ENCODE results near the gene CHRM1. TPM values are rescaled to one million over a fixed set of nuclear protein-coding genes. Genes with fewer than 3 reads are reported as not detected.
A peak's percentile ranks its signal among the peaks of the same experiment; 100 is the strongest.

CHRM1 gene
- total RNA-seq, 2 experiments from 2014 or later: not detected

- peaks cover 11 to 14% of the 10 kb centered on the region in 2 experiments for H3K27me3 ChIP-seq (ENCODE audit: control insufficient read depth in 1 of 2, insufficient read depth in 2 of 2, low read length in 2 of 2)
- H3K36me3 Mint-ChIP-seq (ENCODE audit: low read depth): no peaks in the 10 kb centered on the region
- H3K4me3 Mint-ChIP-seq: no peak overlapping the region
- DNase-seq: no peak
- H3K27me3 Mint-ChIP-seq: peaks cover 47% of the 10 kb centered on the region
- H3K27ac ChIP-seq (ENCODE audit: low read depth in 1 of 2, low read length in 2 of 2): no peak overlapping the region
- no peaks in the 10 kb centered on the region for H3K36me3 ChIP-seq (ENCODE audit: insufficient read depth, low read length)
- H3K9me3 ChIP-seq (ENCODE audit: control insufficient read depth in 1 of 2, insufficient read depth in 1 of 2, low read length in 2 of 2): peaks cover 0 to 7% of the 10 kb centered on the region in 2 experiments
- intact Hi-C loops (cut with DNase I, micrococcal nuclease): no loop called here
- TF ChIP-seq CTCF (IDR thresholded peaks at IDR 0.05): no peak
- H3K9me3 Mint-ChIP-seq: no peaks in the 10 kb centered on the region
- peaks cover 8% of the 10 kb centered on the region for H3K4me1 ChIP-seq (ENCODE audit: insufficient read depth, low read length)
- H3K4me1 Mint-ChIP-seq (ENCODE audit: low read depth): peaks cover 7% of the 10 kb centered on the region
- H3K4me3 ChIP-seq (ENCODE audit: low read length): no peak overlapping the region
- ChIA-PET CTCF (no interaction called here), POLR2A (no interaction called here)
- no peak for ATAC-seq (ENCODE audit: poor library complexity)
- H3K27ac Mint-ChIP-seq: no peak overlapping the region
Observed at GRCh38 chr11:62918531-62918930, 2.6 kb downstream of the CHRM1 start.

- no peak for TF ChIP-seq CTCF (IDR thresholded peaks at IDR 0.05)
- Histone ChIP-seq H3K27ac (ENCODE audit: low read depth in 1 of 2, low read length in 2 of 2) (no peak overlapping the region), H3K4me3 (ENCODE audit: low read length) (no peak overlapping the region), H3K36me3 (ENCODE audit: insufficient read depth, low read length) (no peaks in the 10 kb centered on the region), H3K9me3 (ENCODE audit: control insufficient read depth in 1 of 2, insufficient read depth in 1 of 2, low read length in 2 of 2) (peaks cover 0 to 2% of the 10 kb centered on the region in 2 experiments), H3K4me1 (ENCODE audit: insufficient read depth, low read length) (peaks cover 3% of the 10 kb centered on the region), H3K27me3 (ENCODE audit: control insufficient read depth in 1 of 2, insufficient read depth in 2 of 2, low read length in 2 of 2) (peaks cover 7 to 10% of the 10 kb centered on the region in 2 experiments)
- H3K4me3 Mint-ChIP-seq: no peak overlapping the region
- ChIA-PET POLR2A (no interaction called here), CTCF (no interaction called here)
- no peak for ATAC-seq (ENCODE audit: poor library complexity)
- H3K27ac Mint-ChIP-seq: no peak overlapping the region
- peaks cover 42% of the 10 kb centered on the region for H3K27me3 Mint-ChIP-seq
- no peaks in the 10 kb centered on the region for H3K9me3 Mint-ChIP-seq
- H3K36me3 Mint-ChIP-seq (ENCODE audit: low read depth): no peaks in the 10 kb centered on the region
- peaks cover 5% of the 10 kb centered on the region for H3K4me1 Mint-ChIP-seq (ENCODE audit: low read depth)
- intact Hi-C loops (cut with DNase I, micrococcal nuclease): no loop called here
- peak in 1 of 14 experiments; percentile 5 for DNase-seq
Observed at GRCh38 chr11:62917906-62918502, 3.2 kb downstream of the CHRM1 start.

DNA sequence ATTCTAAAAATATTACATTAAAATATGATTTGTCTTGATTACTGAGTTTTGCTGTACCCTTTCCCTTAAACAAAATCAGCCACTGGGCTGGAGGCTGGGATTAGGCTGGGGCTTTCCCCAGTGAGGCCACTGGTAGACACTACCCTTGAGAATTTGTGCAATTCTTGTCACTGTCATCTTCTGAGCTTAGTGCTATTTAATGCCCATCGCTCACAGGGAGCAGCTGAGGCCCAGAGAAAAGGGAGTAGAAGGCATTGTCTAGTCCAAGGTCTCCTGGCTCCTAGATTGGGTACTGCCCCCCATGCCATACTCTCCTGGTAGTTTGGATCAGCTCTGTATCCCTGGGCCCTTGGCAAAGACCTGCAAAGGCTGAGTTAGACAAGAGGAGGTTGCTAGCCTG is 6.7 kb downstream of the CHRM1 start:
- Histone ChIP-seq H3K9me3 (ENCODE audit: control insufficient read depth in 1 of 2, insufficient read depth in 1 of 2, low read length in 2 of 2) (peaks cover 0 to 5% of the 10 kb centered on the region in 2 experiments), H3K36me3 (ENCODE audit: insufficient read depth, low read length) (no peaks in the 10 kb centered on the region), H3K4me1 (ENCODE audit: insufficient read depth, low read length) (no peaks in the 10 kb centered on the region), H3K27me3 (ENCODE audit: control insufficient read depth in 1 of 2, insufficient read depth in 2 of 2, low read length in 2 of 2) (peaks cover 0 to 2% of the 10 kb centered on the region in 2 experiments), H3K27ac (ENCODE audit: low read depth in 1 of 2, low read length in 2 of 2) (no peak overlapping the region), H3K4me3 (ENCODE audit: low read length) (no peak overlapping the region)
- Mint-ChIP-seq H3K36me3 (ENCODE audit: low read depth) (no peaks in the 10 kb centered on the region), H3K9me3 (no peaks in the 10 kb centered on the region), H3K4me3 (no peak overlapping the region), H3K27me3 (peaks cover 21% of the 10 kb centered on the region), H3K27ac (no peak overlapping the region), H3K4me1 (ENCODE audit: low read depth) (no peaks in the 10 kb centered on the region)
- ChIA-PET POLR2A (no interaction called here), CTCF (interaction anchor here (0.6 kb wide), 1 partner anchor 30 kb away, joined by 3 read pairs; no protein-coding TSS in a partner anchor)
- intact Hi-C loops (cut with DNase I, micrococcal nuclease): no loop called here
- DNase-seq: no peak
- TF ChIP-seq CTCF (IDR thresholded peaks at IDR 0.05): no peak
- no peak for ATAC-seq (ENCODE audit: poor library complexity)

Data from CD4-positive, alpha-beta T cell (primary cell).